Bronchial smooth muscle cell (primary cell): Measurements from ENCODE around the gene PCDHB6. TPM values are rescaled to one million over a fixed set of nuclear protein-coding genes. Genes with fewer than 3 reads are reported as not detected.

ENCODE experiments used
- total RNA-seq: library from RNA; depleted of rRNA; stranded (reverse); fragments of >200 nt; gene quantifications from 2 replicates; pipeline ENCODE4 v1.2.1, GENCODE V29; 2014

Gene PCDHB6
- total RNA-seq = 0.16 and 0.17 TPM in 2 replicates

DNA sequence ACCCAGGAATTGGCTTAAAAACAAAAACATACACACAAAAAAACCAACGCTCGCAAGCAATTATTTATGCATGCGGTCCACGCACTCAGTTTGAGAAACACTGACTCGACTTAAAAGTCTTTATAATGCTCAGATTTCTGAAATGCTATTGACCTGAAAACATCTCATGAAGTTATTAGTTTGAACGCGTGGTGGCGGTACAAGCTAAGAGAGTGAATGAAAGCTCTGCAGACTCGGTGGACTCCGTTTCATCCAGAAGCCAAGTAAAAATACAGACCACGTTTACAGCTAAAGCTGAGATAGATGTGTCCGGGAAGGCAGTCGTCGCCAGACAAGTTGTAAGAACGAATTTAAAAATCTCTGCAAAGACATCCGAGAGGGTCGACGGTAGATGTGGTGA is at the start of gene PCDHB6:
PCDHB6 (plus strand) TSS at position 246 of the 400 bp plus-strand sequence. CDS start 201 bp downstream, outside the sequence.

DNA sequence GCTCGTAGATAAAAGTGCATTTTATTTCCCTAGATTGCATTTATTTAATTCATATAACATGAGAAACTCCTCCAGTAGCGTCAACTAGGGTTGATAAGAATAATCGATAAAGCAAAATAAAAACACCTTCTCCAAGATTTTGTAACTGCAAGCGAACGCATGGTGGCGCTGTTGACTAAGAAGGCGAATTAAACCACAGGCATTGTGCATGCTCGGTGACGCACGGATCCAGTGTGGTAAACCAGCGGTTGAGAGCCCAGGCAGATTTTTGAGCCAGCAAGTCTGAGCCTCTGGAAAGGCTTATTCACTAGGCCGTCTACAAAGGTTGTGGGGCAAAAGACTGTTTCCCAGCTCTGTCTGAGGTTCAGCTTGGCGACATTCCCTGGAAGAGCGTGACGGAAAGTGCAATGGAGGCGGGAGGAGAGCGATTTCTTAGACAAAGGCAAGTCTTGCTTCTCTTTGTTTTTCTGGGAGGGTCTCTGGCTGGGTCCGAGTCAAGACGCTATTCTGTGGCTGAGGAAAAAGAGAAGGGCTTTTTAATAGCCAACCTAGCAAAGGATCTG is 49.5 kb upstream of the PCDHB6 start, which contains the start of gene PCDHB3:
PCDHB3 (plus strand) TSS at position 231 of the 563 bp plus-strand sequence; CDS start at position 408, 177 bp downstream.

DNA sequence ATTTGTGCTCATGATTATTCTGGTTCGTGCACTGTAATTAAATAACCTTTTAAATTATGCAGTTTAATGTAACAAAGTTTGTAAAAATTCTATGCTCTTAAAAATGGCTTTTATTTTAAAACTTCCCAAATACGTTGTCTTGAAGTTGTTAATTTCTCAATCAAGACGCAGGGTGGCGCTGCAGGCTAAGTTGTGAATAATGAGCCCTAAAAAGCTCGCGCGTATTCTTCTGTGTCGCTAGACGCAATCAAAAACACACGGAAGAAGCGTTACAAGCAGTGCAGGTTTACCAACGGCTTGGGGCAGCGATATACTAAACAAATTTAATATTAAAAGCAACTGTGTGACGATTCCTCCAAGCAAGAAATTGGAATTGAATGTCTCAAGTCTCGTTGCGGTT is 28.3 kb upstream of the PCDHB6 start, which contains the start of gene PCDHB4:
PCDHB4 (plus strand) TSS at position 256 of the 400 bp plus-strand sequence. CDS start 181 bp downstream, outside the sequence.

DNA sequence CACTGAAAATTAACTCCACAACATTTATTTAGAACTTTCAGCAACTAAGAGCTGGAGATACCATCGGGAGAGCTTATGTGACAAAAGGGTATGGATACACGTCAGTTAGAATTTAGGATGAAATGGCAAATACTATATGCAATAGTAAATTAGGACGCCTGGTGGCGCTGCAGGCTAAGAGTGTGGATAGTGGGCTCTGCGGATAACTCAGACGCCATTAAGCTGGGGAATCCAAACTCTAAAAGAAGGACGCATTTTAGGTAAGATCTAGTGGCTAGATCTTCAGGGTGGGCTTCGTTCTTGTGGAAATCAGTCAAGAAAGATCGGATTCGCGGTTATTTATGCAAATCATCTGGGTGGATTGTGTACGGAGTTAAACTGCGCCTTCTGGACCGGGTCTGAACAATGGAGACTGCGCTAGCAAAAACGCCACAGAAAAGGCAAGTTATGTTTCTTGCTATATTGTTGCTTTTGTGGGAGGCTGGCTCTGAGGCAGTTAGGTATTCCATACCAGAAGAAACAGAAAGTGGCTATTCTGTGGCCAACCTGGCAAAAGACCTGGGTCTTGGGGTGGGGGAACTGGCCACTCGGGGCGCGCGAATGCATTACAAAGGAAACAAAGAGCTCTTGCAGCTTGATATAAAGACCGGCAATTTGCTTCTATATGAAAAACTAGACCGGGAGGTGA is 14.7 kb upstream of the PCDHB6 start, which contains the start of gene PCDHB5:
PCDHB5 (plus strand) TSS at position 177 of the 688 bp plus-strand sequence; CDS start at position 406, 229 bp downstream.

DNA sequence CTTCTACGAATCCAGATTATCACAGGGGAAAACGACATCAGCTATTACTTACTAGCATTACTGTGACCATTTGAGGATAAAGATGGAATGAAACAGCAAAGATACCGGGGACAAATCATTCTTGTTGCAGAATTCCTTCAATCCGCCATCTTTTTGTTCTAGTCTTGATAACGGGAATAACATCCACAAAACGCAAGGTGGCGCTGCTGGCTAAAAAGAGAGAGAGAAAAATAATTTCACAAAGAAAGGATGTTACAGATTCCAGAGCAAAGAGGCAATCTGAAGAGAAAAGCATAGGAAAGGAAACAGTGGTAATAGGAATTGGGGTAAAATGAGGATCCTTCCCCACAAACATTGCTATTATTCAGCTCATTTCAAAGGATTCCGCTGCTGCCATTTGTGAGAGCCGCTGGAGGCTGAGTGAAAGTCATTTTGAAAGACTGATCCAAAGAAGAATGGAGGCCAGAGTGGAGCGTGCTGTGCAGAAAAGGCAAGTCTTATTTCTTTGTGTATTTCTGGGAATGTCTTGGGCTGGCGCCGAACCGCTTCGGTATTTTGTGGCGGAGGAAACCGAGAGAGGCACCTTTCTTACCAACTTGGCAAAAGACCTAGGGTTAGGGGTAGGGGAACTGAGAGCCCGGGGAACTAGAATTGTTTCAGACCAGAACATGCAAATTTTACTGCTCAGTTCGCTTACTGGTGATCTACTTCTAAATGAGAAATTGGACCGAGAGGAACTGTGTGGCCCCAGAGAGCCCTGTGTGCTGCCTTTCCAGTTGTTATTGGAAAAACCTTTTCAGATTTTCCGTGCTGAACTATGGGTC is 22.7 kb downstream of the PCDHB6 start, which contains the start of gene PCDHB7:
PCDHB7 (plus strand) TSS at position 264 of the 824 bp plus-strand sequence; CDS start at position 456, 192 bp downstream.

DNA sequence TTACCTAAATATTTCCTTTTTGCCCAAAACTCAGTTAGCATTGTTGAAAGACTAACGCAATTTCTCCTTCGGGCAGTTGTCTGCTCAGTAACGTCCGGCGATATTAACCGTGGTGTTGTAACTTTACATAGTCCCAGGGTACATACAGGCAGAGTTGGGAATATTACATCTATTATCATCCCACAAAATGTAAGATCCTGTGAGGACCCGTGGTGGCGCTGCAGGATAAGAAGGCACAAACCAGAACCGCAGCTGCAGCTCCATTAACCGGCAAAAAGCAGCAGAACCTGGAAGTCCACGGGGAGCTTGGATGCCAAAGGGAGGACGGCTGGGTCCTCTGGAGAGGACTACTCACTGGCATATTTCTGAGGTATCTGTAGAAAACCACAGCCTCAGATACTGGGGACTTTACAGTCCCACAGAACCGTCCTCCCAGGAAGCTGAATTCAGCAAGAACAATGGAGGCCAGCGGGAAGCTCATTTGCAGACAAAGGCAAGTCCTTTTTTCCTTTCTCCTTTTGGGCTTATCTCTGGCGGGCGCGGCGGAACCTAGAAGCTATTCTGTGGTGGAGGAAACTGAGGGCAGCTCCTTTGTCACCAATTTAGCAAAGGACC is 27.8 kb downstream of the PCDHB6 start, which contains the start of gene PCDHB8:
PCDHB8 (plus strand) TSS at position 214 of the 615 bp plus-strand sequence; CDS start at position 459, 245 bp downstream.

DNA sequence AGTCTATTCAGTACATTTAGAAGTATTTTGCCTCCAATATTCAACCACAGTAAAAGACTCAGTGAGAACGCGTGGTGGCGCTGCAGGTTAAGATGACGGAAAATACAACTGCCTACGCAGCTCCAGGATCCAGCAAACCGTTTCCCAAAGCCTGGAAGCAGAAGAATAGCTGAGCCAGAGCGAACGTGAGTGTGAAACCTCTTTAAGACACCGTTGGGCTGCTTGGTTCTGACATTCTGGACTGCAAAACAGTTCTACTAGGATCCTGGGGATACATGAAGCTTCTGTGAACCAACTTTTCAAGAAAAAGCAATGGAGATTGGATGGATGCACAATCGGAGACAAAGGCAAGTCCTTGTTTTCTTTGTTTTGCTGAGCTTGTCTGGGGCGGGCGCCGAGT is 32.4 kb downstream of the PCDHB6 start, which contains the start of gene PCDHB16:
PCDHB16 (plus strand) TSS at position 140 of the 400 bp plus-strand sequence; CDS start at position 313, 173 bp downstream.

DNA sequence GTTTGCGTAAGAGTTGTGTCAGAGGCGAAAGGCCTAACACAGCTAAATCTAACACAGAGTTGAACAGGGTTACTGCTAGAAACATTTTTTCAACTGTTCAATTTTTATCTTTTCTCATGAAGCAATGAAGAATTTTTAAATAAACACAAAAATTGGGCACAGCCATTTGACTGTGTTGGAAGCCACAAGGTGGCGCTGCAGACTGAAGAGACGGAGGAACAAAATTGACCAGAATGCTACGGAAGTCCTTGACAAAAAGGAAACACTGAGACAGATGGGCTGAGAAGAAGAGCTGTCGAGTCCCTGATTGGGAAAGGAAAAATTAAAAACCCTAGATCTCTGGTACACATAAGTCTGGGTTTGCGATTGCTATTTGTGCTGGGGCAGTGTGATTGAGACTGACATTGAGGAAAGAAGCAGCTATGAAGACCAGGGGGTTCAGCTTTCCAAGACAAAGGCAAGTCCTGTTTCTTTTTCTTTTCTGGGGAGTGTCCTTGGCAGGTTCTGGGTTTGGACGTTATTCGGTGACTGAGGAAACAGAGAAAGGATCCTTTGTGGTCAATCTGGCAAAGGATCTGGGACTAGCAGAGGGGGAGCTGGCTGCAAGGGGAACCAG is 37.1 kb downstream of the PCDHB6 start, which contains the start of gene PCDHB9:
PCDHB9 (plus strand) TSS at position 265 of the 616 bp plus-strand sequence; CDS start at position 423, 158 bp downstream.

DNA sequence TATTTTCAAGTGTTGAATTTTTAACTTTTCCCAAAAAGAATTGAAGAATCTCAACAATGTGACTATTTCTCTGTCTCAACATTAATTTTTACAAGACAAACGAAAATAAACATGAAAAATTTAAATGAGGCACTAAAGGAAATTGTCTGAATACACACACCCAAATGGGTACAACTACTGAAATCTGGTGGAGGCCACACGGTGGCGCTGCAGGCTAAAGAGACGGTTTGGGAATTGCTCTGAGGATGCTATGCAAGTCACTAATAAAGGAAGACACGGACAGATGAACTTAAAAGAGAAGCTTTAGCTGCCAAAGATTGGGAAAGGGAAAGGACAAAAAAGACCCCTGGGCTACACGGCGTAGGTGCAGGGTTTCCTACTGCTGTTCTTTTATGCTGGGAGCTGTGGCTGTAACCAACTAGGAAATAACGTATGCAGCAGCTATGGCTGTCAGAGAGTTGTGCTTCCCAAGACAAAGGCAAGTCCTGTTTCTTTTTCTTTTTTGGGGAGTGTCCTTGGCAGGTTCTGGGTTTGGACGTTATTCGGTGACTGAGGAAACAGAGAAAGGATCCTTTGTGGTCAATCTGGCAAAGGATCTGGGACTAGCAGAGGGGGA is 42.4 kb downstream of the PCDHB6 start, which contains the start of gene PCDHB10:
PCDHB10 (plus strand) TSS at position 244 of the 616 bp plus-strand sequence; CDS start at position 444, 200 bp downstream.

DNA sequence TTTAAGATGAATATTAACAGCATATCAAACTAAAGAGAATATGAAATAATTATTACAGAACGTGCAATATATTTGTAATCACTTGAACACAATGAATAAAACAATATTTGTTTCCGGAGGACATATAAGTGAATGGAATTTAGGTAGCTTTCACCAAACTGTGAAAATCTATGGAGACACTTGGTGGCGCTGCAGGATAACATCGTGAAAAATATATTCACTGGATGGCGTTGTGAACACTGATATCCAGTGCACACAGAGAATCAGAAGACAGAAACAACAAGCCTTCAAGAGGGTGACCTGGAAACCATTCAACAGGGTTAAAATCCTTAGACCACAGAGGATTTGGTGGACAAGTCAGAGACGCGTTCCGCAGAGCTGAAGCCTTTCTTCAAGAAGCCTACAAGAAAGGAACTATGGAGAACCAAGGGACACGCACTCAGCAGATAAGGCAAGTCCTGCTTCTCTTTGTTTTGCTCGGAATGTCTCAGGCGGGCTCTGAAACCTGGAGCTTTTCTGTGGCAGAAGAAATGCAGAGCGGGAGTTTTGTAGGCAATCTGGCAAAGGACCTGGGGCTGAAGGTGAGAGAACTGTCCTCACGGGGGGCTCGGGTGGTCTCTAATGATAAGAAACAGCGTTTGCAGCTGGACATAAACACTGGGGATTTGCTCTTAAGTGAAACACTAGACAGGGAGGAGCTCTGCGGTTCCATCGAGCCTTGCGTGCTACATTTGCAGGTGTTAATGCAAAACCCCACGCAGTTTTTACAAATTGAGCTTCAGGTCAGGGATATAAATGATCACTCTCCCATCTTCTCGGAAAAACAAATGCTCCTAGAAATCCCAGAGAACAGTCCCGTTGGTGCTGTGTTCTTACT is 49.7 kb downstream of the PCDHB6 start, which contains the start of gene PCDHB11:
PCDHB11 (plus strand) TSS at position 269 of the 877 bp plus-strand sequence; CDS start at position 417, 148 bp downstream.

Other genes starting within 250 kb of the PCDHB6 start
- gene PCDHAC1, start 223.8 kb upstream of the PCDHB6 start, total RNA-seq = under 0.01 and 0.09 TPM in 2 replicates
- gene PCDHAC2, start 183.6 kb upstream of the PCDHB6 start, total RNA-seq = under 0.01 and 0.09 TPM in 2 replicates
- gene PCDHB1, start 98.7 kb upstream of the PCDHB6 start, total RNA-seq = not detected in 2 replicates
- 1.3 and 8.4 TPM in 2 replicates for gene PCDHB2, start 55.4 kb upstream of the PCDHB6 start, total RNA-seq
- 0.16 and 0.52 TPM in 2 replicates for gene PCDHB3, start 49.6 kb upstream of the PCDHB6 start, total RNA-seq
- 0.94 TPM in 1 of 2 replicates, not detected in the other for gene PCDHB4, start 28.2 kb upstream of the PCDHB6 start, total RNA-seq
- 0.32 and 3.3 TPM in 2 replicates for gene PCDHB5, start 14.9 kb upstream of the PCDHB6 start, total RNA-seq
- 0.32 and 0.60 TPM in 2 replicates for gene PCDHB7, start 22.6 kb downstream of the PCDHB6 start, total RNA-seq
- gene PCDHB8, start 27.7 kb downstream of the PCDHB6 start, total RNA-seq = 0.32 and 0.69 TPM in 2 replicates
- 0.16 and 2.1 TPM in 2 replicates for gene PCDHB16, start 32.3 kb downstream of the PCDHB6 start, total RNA-seq
- 0.16 and 0.69 TPM in 2 replicates for gene PCDHB9, start 37.1 kb downstream of the PCDHB6 start, total RNA-seq
- 0.47 and 1.4 TPM in 2 replicates for gene PCDHB10, start 42.3 kb downstream of the PCDHB6 start, total RNA-seq
- 0.16 and 0.69 TPM in 2 replicates for gene PCDHB11, start 49.6 kb downstream of the PCDHB6 start, total RNA-seq
- 0.16 and 0.86 TPM in 2 replicates for gene PCDHB12, start 58.7 kb downstream of the PCDHB6 start, total RNA-seq
- 0.32 and 0.94 TPM in 2 replicates for gene PCDHB13, start 63.9 kb downstream of the PCDHB6 start, total RNA-seq
- gene PCDHB14, start 73.3 kb downstream of the PCDHB6 start, total RNA-seq = 0.63 and 2.6 TPM in 2 replicates
- 0.32 and 0.60 TPM in 2 replicates for gene PCDHB15, start 95.3 kb downstream of the PCDHB6 start, total RNA-seq
- gene SLC25A2, start 154.0 kb downstream of the PCDHB6 start, total RNA-seq = 0.32 TPM in 1 of 2 replicates, not detected in the other
- 67.1 and 89.5 TPM in 2 replicates for gene TAF7, start 170.7 kb downstream of the PCDHB6 start, total RNA-seq
- 1.3 and 1.9 TPM in 2 replicates for gene PCDHGA1, start 180.5 kb downstream of the PCDHB6 start, total RNA-seq
- 2.3 and 4.9 TPM in 2 replicates for gene PCDHGA2, start 188.7 kb downstream of the PCDHB6 start, total RNA-seq
- gene PCDHGA3, start 193.8 kb downstream of the PCDHB6 start, total RNA-seq = 1.0 and 1.9 TPM in 2 replicates
- gene PCDHGB1, start 200.0 kb downstream of the PCDHB6 start, total RNA-seq = 1.5 and 3.8 TPM in 2 replicates
- 1.1 and 4.7 TPM in 2 replicates for gene PCDHGA4, start 205.0 kb downstream of the PCDHB6 start, total RNA-seq
- gene PCDHGB2, start 209.9 kb downstream of the PCDHB6 start, total RNA-seq = 3.0 and 4.1 TPM in 2 replicates
- 1.6 and 2.0 TPM in 2 replicates for gene PCDHGA5, start 214.1 kb downstream of the PCDHB6 start, total RNA-seq
- 5.1 and 5.4 TPM in 2 replicates for gene PCDHGB3, start 220.2 kb downstream of the PCDHB6 start, total RNA-seq
- gene PCDHGA6, start 223.8 kb downstream of the PCDHB6 start, total RNA-seq = 2.4 and 3.9 TPM in 2 replicates
- gene PCDHGA7, start 232.7 kb downstream of the PCDHB6 start, total RNA-seq = 5.7 and 11.5 TPM in 2 replicates
- 26.7 and 34.0 TPM in 2 replicates for gene PCDHGB4, start 237.6 kb downstream of the PCDHB6 start, total RNA-seq
- gene PCDHGA8, start 242.6 kb downstream of the PCDHB6 start, total RNA-seq = 3.5 and 4.4 TPM in 2 replicates
- 33.0 and 33.1 TPM in 2 replicates for gene PCDHGB5, start 247.9 kb downstream of the PCDHB6 start, total RNA-seq